NOMO-1 (cell line): ENCODE results near the gene UBE2E2.

Source experiments
- DNase-seq, 2 experiments: peaks; one replicate each; lab custom pipeline; 2025; ENCODE audit not compliant: unreplicated experiment in 2 of 2; lab: John Stamatoyannopoulos, UW

Gene UBE2E2

GRCh38 chr3:23565041-23565775 is 362.1 kb downstream of the UBE2E2 start:
- DNase-seq, result no peak

GRCh38 chr3:23566499-23566898 is 363.4 kb downstream of the UBE2E2 start:
- no peak for DNase-seq

GRCh38 chr3:23567917-23568316 is 364.8 kb downstream of the UBE2E2 start:
- no peak for DNase-seq

- DNase-seq, result no peak
These were observed 370.7 kb downstream of the UBE2E2 start for GRCh38 chr3:23573827-23574226.

- DNase-seq, result no peak
These were observed 371.7 kb downstream of the UBE2E2 start for GRCh38 chr3:23574822-23575315.

- no peak for DNase-seq
These were observed 372.6 kb downstream of the UBE2E2 start for GRCh38 chr3:23575697-23576096.

GRCh38 chr3:23576379-23576959 is 373.3 kb downstream of the UBE2E2 start:
- DNase-seq, result no peak

- no peak for DNase-seq
These were observed 377.1 kb downstream of the UBE2E2 start for GRCh38 chr3:23580096-23580713.

- no peak for DNase-seq
These were observed 381.0 kb downstream of the UBE2E2 start for GRCh38 chr3:23583980-23584740.

GRCh38 chr3:23587513-23587912 is 384.4 kb downstream of the UBE2E2 start:
- no peak for DNase-seq

GRCh38 chr3:23588547-23588946 is 385.4 kb downstream of the UBE2E2 start:
- DNase-seq, result no peak

GRCh38 chr3:23589602-23590001 is 386.5 kb downstream of the UBE2E2 start:
- no peak for DNase-seq

- no peak for DNase-seq
These were observed 387.5 kb downstream of the UBE2E2 start for GRCh38 chr3:23590424-23591273.

- DNase-seq, result no peak
These were observed 388.2 kb downstream of the UBE2E2 start for GRCh38 chr3:23591374-23591773.

GRCh38 chr3:23592961-23593931 is 390.1 kb downstream of the UBE2E2 start:
- DNase-seq, result no peak

- DNase-seq, result no peak
These were observed 390.9 kb downstream of the UBE2E2 start for GRCh38 chr3:23594066-23594465.

GRCh38 chr3:23594894-23595670 is 392.0 kb downstream of the UBE2E2 start:
- no peak for DNase-seq

GRCh38 chr3:23595851-23596250 is 392.7 kb downstream of the UBE2E2 start:
- no peak for DNase-seq
